HPDE6-E6E7 (cell line): ENCODE results near the gene SPATS2L.

Experiments
- DNase-seq: peaks from one replicate; pipeline ENCODE4 v3.0.0; 2011; ENCODE audit warnings: missing footprints; ENCODE audit errors: extremely low spot score

SPATS2L gene

DNA sequence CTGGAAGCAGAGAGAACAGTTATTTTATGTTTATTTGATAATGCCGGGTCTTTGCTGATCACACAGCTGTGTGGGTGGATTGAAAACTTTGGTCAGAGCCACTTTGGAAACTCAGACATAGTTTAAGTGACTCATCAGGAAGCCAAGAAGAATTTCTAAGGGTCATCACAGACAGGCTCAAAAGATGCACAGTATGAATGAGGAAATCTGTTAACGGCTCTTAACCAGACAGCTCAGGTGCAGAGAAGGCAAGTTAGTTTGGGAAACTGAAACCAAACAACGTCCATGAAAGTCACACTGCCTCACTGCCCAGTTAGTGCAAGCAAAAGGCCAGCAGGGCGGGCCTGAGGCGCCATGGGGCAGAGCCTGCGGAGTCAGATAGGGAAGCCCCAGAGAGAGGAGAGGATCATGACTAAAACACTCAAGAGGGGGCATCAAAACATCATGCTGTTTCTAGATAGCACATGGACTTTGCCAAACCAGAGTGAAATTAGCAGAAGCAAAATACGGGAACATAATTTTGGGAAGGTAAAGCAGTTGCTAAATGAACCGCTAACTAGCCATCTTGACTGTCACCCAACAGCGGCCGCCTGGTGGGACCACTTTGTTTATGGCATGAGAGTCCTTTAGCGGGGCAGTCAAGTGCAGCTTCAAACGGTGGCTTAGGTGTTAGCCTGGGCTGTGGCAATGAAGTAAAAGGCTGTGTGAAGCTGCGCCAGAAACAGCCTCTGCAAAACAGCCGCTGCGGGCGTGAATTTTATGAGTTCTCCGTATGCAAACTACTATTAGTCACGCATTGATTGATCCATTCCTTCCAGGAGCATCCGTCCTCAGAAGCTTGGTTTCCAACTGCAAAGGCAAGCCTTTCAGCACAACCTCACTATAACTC is 102.2 kb downstream of the SPATS2L start:
- peak; percentile 57 for DNase-seq

DNA sequence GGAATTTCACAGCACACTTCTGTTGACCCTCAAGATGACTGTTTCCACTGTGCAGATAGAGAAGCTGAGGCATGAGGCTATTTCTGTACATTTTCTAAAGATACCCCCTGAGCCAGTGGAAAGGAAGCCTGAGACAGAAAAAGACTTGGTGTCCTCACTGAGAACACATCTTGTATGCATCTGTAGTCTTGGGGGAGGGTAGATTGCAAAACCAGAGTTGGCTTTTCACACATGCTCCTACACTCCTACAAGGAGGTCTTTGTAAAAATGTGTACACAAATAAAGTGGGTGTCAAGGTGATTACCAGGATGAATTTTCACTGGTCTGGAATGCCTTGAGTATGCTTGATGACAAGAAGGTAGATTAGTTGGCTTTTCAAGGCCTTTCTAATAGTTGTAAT is 105.3 kb downstream of the SPATS2L start:
- no peak for DNase-seq

DNA sequence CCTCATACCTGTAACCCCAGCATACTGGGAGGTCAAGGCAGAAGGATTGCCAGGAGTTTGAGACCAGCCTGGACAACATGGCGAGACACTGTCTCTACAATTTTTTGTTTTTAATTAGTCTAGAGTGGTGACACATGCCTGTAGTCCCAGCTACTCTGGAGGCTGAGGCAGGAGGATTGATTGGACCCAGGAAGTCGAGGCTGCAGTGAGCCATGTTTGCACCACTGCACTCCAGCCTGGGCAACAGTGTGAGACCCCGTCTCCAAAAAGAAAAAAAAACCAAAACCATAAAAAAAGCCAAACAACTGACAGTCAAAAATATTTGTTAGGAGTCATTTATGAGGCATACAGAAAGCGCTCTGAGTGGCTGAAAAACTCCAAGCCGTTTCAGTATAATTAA is 107.9 kb downstream of the SPATS2L start:
- no peak for DNase-seq

DNA sequence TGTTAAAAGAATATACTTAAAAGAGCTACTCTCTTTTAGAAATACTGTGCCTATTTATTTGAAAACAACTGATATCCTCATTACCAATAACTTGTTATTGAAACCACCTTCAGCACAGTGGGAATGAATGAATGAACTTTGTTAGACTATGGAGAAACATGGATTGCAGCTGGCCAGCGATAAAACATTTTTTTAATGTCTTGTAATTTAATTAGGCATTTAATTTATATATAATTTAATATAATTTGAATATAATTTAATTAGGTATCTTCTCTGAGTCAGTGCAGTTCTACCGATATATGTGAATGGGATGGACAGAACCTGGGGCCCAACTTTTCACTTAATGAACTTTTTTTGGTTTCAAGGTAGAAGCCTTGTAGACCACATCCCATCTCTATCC is 109.0 kb downstream of the SPATS2L start:
- DNase-seq: no peak

DNA sequence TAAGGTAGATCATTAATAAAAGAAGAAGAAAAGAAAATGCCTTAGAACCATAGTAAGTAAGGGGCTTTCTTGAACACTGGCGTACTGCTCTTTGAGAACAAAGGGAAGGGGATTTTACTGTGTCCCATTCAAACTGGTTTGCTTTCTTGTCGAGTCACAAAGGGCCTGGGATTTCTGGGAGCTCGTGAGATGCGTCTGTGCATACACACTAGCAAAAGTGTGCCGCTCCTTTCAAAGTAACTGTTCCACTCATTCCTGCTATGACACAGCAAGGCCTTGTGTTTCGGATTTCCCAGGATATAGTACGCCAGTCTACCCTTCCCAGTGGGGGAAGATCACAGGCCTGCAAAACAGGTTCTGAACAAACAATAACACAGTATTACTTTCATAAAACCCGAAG is 110.4 kb downstream of the SPATS2L start:
- no peak for DNase-seq

DNA sequence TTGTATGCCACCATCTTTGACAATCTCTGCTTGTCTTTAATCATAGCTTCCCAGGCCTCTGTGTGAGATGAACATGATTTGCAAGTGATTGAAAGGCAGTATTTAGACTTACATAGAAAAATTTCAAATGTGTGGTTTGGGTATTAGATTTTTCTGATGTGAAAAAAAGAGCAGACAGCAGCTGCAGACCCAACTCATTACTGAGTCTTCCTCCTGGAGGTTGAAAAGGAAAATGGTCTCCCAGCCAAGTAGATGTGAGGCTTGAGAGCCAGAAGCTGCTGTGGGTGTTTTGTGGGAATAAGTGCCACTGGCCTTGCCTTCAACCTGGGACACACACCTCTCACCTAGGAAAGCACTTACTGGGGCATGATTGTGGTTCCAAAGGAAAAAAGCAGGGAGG is 110.9 kb downstream of the SPATS2L start:
- DNase-seq: no peak

DNA sequence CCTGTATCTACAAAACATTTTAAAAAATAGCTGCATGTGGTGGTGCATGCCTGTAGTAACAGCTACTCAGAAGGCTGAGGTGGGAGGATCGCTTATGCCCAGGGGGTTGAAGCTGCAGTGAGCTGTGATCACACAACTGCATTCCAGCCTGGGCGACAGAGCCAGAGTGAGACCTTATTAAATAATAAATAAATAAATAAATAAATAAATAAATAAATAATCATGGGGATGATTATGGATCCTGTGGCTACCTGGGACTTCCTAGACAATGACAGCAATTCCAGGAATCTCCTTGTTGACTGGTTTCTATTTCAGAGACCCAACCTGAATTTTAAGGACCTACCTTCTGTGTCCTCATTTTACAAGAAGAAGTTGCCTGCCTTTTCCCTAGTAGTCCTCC is 111.9 kb downstream of the SPATS2L start:
- no peak for DNase-seq

DNA sequence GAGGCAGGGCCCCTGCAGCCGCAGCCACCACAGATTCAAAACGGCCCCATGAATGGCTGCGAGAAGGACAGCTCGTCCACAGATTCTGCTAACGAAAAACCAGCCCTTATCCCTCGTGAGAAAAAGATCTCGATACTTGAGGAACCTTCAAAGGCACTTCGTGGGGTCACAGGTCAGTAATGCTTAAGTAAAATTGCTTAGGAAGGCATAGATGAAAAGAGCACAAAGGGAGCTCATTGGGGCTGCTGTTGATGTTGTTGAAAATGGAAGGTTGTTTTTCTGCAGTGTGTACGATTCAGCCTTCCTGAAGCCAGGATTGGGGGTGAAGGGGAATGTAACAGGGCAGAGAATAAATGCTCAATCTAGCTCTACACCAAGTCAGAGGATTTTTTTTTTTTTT is 112.8 kb downstream of the SPATS2L start:
- no peak for DNase-seq

DNA sequence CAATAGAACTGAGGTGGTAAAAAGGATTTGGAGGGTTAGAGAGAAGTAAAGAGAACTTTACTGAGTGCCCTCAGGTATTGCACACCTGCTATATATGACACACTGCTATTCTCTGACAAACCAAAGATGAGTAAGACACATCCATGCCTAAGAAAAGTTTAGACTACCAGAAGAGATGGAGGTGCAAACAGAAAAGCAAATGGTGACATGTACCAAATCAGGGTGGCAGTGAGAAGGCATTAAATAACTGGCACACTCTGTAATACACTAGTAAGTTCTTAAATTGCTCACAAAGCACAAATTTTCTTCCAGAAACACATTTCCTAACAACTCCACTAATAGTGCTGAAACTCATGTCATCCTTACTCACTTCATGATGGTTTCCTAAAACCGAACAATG is 114.8 kb downstream of the SPATS2L start:
- no peak for DNase-seq

DNA sequence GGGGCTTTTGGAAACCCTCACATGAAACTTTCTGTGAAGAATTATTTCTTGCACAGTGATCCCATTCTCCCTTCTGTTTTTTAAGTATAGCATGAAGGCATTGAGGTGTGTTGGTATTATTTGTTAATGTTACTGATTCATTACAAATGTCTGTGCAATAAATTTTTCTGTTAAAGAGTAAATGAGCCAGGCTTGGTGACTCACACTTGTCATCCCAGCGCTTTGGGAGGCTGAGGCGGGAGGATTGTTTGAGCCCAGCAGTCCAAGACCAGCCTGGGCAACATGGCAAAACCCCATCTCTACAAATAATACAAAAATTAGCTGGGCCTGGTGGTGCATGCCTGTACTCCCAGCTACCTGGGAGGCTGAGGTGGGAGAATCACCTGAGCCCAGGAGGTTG is 115.6 kb downstream of the SPATS2L start:
- no peak for DNase-seq

DNA sequence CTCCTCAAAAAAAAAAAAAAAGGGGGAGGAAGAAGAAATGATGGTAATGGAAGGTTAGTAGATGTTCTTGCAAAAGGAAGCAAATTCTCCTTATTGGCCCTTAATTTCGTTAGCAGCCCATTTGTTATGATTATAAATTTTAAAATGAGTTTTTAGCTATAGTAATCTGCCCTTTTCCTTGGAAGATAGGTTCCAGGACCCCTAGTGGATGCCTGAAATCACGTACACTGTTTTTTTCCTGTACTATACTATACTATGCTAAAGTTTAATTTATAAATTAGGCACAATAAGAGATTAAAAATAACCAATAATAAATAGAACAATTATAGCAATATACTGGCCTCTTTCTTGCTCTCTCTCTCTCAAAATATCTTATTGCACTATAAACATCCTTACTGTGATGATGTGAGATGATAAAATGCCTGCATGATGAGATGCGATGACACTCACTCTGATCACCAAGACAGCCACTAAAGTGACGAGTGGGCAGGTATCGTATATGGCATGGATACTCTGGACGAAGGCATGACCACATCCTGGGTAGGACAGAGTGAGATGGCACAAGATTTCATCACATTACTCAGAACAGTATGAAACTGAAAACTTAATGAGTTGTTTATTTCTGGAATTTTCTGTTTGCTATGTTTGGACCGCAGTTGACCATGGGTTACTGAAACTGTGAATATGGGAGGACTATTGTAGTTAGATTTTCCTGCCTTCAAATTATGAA is 116.2 kb downstream of the SPATS2L start:
- DNase-seq: no peak

DNA sequence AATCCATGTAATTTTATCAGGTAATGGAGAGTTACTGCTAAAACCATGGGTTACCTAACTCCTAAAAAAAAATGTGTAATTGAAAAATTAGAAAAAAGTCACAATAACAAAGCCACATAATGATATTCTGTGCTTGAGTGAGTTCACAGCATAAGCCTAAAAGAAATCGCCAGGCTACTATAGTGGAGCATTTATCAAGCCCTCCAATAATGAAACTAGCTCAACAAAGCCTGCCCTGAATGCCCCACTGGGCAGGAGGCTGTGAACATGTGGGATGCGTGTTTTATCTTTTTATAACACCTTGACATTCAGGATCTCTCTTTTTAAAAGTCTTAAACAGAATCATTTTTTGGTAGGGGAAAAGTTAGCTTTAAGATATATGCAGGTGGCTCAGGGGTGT is 117.0 kb downstream of the SPATS2L start:
- DNase-seq: no peak

DNA sequence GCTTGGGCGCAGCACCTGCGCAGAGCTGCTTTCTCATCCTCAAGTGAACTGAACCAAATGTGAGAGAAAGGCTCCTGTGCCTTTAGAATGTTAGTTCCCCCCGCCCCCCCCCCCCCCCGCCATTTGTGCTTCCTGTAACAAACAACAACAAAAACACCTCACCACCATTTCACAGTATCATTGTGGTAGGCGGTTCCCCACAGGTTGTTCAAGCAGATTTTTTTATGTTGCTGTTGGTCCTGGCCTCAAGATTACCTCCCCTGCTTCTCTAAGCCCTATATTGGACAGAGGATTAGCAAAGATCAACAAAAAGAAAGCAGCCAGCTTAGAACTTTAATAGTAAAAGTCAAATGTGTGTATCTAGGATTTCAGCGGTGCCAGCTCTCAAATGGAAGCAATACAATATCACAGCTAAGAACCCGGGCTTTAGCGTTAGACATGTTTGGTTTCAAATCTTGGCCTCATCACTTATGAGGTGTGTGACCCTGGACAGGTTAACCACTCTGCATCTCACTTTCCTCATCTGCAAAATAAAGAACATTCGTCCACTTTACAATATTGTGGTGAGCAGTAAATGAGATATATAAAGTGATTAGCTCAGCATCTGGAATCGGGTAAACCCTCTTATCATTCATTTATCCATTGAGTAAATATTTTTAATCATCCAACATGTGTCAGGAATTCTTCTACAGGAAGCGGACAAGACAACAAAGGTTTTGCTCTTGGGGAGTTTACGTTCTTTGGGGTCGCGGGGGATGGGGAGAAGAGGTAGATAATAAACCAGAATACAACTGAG is 118.7 kb downstream of the SPATS2L start:
- no peak for DNase-seq

DNA sequence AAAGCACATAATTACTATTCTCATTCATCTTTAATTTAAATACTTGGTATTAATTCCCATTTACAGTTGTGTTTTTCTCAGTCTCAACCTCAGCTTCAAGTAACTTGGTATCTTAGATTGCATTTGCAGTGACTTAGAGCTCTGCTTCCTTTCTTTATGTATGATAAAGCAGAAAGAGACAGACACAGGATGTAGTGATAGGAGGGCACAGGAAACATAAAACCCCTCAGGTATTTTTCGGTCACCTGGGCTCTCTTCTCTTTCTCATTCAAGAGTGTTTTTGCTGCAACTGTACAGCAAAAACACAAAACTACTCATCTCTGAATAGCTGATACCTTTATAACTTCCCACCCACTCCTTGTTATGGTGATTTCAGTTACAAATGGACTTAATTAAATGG is 120.3 kb downstream of the SPATS2L start:
- DNase-seq: no peak

DNA sequence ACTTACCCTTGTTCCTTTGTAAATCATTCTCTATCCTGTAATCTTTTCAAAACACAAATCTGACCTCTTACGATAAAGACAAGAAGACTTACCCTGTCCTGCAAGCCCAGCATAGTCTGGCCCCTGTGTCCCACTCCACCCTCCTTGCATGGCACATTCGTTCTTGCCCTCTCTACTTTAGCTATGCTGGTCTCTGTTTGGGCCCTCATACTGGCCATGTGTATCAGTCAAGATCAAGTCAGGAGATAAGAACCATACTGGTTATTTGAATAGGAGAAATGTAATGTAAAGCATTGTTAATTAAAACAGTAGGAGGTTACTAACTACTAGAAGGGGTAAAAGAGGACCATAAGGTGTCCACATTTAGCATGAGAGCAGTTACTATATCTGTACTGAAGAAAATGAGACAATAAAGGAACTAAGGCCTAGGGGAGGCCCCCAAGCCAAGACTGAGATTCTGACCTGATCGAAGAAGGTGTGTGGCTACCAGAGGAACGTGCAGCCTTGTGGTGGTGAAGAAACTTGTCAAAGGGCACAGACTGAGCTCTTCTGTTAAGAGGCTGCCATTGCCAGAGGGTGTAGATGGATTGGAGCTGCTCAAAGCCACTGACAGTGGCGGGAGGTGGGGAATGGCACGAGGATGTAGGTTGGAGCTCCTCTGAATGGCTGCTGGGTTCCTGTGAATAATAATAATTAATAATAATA is 122.6 kb downstream of the SPATS2L start:
- DNase-seq: no peak

DNA sequence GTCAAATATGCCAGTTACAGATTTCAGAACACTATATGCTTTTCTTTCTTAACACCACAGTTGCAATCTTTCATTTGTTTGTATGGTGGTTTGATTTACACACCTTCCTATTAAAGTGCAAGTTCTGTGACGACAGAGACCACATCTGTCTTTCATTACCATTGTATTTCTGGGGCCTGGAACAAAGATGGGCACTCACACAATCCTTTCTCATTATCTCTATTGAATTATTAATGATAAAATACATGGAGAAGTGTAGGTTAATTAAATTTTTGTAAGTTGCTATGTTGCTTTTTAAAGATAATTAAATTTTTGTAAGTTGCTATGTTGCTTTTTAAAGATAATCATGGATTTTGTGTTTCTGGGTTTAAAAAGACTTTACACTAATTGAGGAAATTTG is 123.5 kb downstream of the SPATS2L start:
- no peak for DNase-seq

DNA sequence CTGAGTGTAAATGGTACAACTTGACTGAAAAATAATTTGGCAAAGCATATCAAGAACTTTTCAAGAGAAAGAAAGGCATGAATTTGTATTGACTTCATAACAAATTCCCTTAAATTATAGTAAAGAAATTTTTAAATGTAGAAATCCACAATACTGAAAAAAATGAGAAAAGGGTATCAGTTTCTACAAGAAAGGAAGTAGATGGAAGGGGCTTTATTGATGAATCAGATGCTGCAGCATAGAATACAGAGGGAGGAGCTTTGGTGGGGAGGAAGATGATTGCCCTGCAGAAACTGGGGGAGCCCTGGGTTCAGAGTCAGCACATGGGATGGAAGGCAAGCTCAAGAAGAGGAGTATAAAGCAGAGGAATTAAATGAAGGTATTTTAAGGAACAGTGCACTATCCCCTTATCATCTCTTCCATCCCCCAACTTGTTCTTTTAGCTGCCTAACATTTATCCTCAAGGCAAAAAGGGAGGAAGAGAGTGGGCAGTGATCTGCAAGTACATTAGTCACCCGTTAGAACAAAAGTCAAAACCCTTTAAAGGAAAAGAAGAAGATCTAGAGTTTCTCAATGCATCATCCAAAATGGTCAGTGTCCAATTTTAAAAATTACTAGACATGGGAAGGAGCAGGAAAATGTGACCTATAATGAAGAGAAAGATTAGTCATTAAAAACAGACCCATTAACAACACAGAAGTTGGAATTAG is 125.7 kb downstream of the SPATS2L start:
- no peak for DNase-seq

DNA sequence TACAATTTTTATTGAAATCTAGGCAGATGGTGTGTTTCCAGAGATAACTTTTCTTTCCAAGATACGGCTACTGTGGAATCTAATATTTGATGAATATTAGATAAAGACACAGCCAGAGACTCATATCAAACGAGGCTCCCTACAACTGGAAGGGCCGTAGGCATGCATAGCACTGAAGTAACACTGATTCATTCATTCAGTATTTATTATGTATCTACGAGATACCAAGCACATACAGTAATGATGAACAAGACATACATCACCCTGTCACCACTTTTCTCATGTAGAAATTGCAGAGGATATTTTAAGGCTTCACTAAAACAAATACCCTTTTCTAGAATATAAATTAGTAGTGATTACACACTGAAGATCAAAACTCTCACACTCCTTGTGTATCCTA is 128.9 kb downstream of the SPATS2L start:
- no peak for DNase-seq

DNA sequence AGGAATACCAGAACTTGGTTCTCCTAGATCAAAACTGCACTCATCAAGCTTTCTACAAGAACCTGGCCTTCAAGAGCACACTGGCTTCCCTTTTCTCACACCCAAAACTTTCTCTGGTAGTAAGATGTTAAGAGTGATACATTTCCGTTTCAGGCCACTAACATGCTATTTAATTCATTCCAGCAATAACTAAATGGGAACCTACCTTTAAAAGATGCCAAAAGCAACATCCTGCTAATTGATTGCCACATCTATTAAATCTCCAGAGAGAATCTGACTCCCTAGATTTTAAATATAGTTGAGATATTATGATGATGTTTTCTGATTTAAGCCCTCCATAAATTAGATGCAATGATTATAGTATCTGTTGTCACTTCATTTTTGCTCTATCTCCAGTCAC is 131.8 kb downstream of the SPATS2L start:
- DNase-seq: no peak

DNA sequence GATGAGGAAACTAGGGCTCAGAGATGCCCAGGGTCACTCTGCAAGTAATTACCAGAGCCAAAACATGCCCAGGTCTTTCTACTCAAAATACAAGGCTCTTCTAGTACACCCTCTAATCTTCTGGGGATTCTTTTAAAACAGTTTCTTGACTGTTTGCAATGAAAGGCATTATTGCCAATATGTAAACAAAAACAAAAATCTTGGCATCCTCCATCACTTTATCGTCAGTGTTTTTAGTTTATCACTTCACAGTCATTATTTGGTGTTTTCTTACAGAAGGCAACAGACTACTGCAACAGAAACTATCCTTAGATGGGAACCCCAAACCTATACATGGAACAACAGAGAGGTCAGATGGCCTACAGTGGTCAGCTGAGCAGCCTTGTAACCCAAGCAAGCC is 132.4 kb downstream of the SPATS2L start:
- no peak for DNase-seq

DNA sequence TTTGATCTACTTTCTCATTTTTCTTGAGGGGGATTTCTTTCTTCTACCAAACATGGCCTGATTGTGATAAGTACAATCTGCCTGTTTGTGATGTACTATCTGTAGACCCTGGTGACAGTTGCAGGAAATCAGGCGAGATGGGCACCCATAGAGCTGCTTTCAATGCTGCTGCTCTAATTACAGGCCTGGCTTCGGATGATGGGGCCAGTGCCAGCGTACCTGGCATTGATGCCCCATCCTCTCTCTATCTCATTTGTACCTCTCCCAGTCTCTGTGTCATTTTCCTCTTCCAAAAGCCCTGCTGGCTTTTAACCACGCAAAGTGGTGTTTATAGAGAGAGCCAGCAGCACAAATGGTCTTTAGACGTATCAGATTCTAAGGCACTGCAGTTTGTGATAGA is 133.5 kb downstream of the SPATS2L start:
- DNase-seq: no peak
